H54 (cell line): ENCODE data around the gene DPH2.

Source experiments
- DNase-seq: peaks from one replicate; pipeline ENCODE4 v3.0.0; 2011; ENCODE audit warnings: low spot score, mixed read lengths; ENCODE audit not compliant: insufficient read length
- FAIRE-seq: peaks from 3 replicates; lab custom pipeline; 2011; peaks lifted over from hg19 to GRCh38; lab: Jason Lieb, UNC
- POLR2A ChIP-seq: IDR thresholded peaks from 2 replicates; pipeline ENCODE4 v1.6.1; 2011; ENCODE audit warnings: low read depth, mild to moderate bottlenecking, low read length

The DPH2 gene

GRCh38 chr1:43935711-43936427, 33.9 kb upstream of the DPH2 start:
- no peak for DNase-seq
- TF ChIP-seq POLR2A, result no peak
- no peak for FAIRE-seq

- DNase-seq (no peak), FAIRE-seq (no peak)
- no peak for TF ChIP-seq POLR2A
Observed at GRCh38 chr1:43936431-43937151, 33.2 kb upstream of the DPH2 start.

- FAIRE-seq, result no peak
- DNase-seq, result no peak
- TF ChIP-seq POLR2A, result no peak
Observed at GRCh38 chr1:43937179-43937865, 32.5 kb upstream of the DPH2 start.

GRCh38 chr1:43938383-43938782, 31.4 kb upstream of the DPH2 start:
- DNase-seq (no peak), FAIRE-seq (no peak)
- TF ChIP-seq POLR2A, result no peak

GRCh38 chr1:43938892-43939587, 30.8 kb upstream of the DPH2 start:
- no peak for DNase-seq
- TF ChIP-seq POLR2A, result no peak
- FAIRE-seq, result no peak

GRCh38 chr1:43942411-43942810, 27.4 kb upstream of the DPH2 start:
- DNase-seq (no peak), FAIRE-seq (no peak)
- TF ChIP-seq POLR2A, result no peak

- FAIRE-seq (no peak), DNase-seq (no peak)
- TF ChIP-seq POLR2A, result no peak
Observed at GRCh38 chr1:43944860-43945259, 24.9 kb upstream of the DPH2 start.

- TF ChIP-seq POLR2A, result no peak
- no peak for FAIRE-seq
- no peak for DNase-seq
Observed at GRCh38 chr1:43945674-43946235, 24.1 kb upstream of the DPH2 start.

GRCh38 chr1:43946236-43947060, 23.4 kb upstream of the DPH2 start, which contains the start of gene IPO13:
IPO13 (plus strand) TSS chr1:43946950; CDS start chr1:43947601, 651 bp downstream.
- TF ChIP-seq POLR2A, result peak; percentile 92
- peak; percentile 96 for DNase-seq
- no peak for FAIRE-seq

GRCh38 chr1:43947061-43947873, 22.5 kb upstream of the DPH2 start:
- no peak; the same call in 1 of the 2 replicates for TF ChIP-seq POLR2A
- DNase-seq (no peak), FAIRE-seq (no peak)

- FAIRE-seq (no peak), DNase-seq (no peak)
- TF ChIP-seq POLR2A, result no peak
Observed at GRCh38 chr1:43947874-43948437, 21.9 kb upstream of the DPH2 start.
